A172 (cell line): ENCODE measurements around the gene F5. TPM values are rescaled to one million over a fixed set of nuclear protein-coding genes. Genes with fewer than 3 reads are reported as not detected.

Experiments
- DNase-seq: peaks from one replicate; pipeline ENCODE4 v3.0.0-alpha.2; 2015; ENCODE audit warnings: low spot score
- total RNA-seq: library from RNA; depleted of rRNA; stranded (reverse); fragments of >200 nt; shearing (Covaris generic); gene quantifications from 2 replicates; pipeline ENCODE4 v1.2.3, GENCODE V29; 2014

Gene F5
- total RNA-seq, 1 experiment from 2014 or later = not detected

DNA sequence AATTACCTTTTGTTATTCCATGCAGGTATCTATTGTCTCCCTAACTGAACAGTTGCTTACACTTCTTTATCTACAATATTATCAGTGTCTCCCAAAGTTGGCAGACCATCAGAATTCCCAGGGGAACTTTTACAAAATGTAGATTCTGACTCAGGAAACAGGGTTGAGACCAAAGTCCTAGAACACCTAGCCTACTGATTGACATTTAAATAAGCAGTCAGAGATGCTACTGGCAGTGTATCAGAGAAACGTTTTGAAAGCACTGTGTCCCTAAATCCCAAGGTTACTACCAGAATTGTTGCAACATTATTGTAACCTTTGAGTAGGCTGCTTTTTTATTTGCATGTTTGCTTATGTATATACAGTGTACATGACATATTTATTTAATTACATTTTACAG, 1.8 kb upstream of the F5 start:
- DNase-seq = no peak

DNA sequence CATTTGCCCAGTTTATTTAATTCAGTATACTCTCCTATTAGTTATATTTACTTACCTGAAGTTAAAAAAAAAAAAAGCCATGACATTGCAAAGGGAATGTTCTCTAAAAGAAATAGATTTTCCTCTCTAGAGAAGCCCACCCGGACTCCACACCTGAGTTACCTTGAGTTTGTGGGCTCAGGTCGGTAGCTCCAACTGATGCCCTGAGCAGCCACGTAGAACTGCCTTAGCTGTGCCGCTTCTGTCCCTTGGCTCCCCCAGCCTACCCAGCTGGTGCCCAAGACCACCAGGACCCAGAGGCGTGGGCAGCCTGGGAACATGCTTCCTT, 250 bp downstream of the F5 start:
- DNase-seq = no peak

DNA sequence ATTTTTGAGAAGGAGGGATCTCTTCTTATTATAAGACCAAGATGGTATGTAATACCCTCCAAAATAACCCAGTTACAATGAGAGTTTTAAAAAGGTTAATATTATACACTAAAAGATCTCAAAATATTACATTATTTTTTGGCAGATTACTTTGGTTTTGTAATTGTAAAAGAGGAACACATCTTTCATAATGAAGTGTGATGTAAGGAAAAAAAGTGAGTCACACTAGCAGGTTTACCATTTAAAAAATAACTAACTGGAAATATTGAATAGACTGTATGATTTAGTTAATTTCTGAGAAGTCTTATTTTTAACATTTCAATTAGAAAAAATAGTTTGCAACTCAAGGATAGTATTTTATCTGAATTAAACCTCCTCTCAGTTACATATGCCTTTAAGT, 1.1 kb downstream of the F5 start:
- DNase-seq = no peak

DNA sequence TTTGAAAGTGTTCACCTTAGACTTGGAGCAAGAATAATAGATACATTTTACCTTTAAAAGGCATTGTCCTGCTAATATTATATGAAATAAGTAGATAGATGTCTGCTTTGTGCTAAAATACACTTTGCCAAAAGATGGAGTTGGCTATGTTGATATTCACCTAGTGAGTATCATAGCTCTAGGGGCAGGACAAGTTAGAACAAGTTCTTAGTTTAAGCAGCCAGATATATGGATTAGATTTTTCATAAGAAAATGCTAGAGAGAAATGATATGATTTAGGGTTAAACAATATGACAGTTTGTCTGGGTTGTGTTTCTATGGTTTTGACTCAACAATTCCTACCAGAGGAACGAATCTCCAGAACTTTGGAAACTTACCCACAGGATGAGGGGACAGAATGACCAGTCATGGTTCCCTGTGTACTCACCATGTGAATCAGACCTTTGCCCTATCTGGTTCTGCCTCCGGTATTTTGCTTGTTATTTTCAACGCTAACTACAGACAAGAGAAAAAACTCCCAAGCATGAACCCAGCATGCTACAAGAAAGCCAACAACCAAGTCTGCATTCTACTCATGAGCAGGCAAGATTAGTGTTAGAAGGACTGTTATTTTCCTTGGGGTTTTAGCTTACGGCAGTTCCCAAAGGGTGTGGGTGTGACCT, 1.7 kb downstream of the F5 start:
- no peak for DNase-seq

DNA sequence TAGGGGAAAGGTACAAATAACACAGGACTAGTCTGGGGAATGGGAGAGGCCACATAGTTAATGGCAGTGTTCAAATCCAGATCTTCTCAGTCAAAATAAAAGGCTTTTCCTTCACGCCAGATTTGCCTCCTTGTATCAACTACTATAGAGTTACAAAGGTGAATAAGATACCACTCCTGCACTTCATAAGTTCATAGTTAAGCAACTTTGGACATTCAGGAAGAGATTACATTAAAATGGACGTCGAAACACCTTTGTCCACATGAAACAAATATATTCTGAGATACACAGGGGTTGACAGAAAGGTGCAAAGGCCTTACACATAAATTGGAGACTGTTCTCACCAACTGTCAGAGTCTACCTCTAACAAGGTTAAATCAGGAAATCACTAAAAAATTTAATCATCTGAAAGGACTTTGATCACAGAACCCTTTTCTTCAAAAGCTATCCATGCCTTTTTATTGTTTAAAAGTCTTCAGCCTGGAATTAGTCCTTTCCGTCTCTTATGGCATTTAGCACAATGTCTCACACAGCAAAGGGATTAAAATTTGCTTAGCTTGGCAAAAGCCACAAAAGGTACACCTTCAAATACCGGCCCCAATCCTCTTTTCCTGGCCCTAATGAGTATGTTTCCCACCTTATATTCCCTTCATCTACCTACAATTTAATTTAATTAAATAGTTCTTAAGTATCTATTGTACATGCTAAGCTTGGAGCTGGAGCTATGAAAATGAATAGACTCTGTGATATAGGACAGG, 8.1 kb downstream of the F5 start:
- DNase-seq = no peak

DNA sequence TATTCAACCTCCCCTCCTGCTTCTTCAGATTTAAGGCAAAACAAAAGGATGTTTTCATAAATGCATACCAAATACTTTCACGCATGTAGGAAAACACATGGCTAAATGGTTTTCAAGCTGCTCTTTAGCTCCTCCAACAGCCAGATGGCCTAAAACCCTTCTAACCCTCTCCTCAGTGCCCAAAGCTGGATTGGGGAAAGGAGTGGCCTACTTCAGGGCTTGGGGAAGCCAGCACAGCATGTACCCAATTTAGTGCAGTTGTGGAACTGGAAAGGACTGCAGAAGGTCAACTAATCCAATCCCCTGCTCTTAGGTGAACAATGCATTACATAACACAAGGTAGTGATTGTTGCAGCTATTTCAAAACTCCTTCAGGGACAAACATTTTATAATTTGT, 9.3 kb downstream of the F5 start:
- no peak for DNase-seq

DNA sequence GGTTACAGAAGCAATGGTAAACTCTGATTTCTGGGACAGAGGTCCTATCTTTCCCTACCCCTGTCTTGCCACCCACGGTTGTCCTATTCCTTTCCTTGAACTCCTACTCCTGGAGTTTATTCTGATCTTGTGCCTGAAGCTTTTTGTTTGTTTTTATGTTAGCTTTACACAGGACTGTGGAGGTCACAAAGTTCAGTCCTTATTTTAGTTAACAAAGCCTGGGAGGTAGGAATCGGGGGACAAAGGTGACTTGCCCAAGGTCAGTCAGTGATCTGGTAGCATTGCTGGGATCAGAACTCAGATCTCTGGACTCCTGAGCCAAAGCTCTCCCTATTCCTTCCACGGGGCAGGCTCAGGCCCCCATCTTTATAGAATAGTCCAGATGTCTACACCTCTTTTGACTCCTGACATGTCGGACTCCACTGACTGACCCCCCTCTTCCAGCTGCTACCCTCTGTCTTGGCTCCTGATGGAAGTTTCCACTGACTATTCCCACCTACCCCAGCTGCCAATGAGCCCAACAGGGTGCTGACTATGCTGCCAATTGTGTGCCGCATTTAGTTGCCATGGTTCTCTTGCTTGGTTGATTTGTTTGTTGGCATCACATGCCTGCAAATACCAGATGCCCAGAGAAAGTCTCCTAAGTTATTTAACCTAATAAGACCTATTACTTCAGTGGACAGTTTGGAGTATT, 9.9 kb downstream of the F5 start:
- DNase-seq = no peak

DNA sequence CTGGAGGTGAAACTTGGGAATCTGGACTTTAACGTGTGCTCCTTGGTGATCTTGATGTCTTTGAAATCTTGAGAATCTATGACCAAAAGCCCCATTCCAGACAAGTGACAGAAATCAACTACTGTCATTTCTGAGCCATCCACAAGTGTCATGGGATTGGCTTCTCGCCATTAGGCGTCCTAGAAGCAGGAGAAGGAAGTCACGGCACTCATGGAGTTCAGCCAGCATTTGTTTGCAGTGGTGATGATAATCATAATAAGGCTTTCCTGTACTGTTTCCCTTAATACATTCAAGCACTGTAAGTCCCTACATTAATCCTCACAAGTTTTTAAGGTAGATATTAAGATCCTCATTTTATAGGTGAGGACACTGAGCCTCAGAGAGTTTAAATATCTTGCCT, 11.9 kb downstream of the F5 start:
- no peak for DNase-seq

DNA sequence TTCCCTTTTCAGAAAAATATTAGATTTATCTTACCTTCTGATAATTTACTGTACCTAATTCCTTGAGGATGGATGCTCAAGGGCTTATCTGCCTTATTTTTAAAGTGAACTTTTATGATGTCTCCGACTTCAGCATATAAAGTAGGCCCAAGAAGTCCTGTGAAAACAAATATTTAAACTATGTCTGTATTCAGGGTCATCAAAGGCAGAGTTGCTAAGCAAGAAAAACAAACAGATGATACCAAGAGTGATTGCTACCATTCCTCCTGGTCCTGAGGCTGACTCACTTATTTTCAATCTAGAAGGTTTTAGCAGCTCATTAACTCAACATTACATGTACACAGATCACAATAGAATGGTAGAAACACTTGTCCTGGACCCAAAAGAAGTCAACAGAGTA, 14.1 kb downstream of the F5 start:
- no peak for DNase-seq

DNA sequence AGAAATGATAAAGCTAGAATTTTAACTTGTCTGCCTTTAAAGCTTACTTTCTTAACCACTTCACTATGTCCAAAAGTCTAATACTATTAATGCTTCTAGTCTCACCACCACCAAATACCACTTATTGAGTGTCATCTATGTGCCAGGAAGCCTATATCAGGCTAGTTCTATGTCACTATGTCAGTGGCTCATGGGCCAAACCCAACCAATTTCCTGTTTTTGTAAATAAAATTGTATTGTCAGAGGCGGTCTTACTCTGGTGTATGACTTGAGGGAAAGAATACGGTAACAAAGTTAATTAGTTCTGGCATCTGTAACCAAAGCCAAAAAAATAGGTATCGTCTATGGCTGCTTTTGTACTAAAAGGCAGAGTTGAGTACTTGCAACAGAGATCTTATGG, 14.8 kb downstream of the F5 start:
- no peak for DNase-seq

DNA sequence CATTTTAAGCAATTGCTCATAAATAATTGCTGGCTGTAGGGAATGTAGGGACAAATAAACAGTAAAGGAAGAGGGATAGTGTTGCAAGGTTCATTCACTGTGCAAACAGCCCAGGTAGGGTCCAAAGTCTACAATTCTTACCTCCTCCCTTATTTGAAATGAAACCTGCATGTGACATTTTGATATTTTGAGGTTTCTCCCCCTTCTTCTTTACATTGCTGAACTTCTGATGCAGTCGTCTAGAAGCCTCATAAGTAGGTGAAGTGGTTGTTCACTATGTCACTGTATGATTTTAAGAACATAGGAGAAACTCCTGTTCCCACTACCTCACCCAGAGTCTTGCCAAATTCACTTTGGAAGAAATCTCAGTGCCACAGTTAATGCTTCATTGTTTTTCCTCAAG, 16.1 kb downstream of the F5 start:
- no peak for DNase-seq

DNA sequence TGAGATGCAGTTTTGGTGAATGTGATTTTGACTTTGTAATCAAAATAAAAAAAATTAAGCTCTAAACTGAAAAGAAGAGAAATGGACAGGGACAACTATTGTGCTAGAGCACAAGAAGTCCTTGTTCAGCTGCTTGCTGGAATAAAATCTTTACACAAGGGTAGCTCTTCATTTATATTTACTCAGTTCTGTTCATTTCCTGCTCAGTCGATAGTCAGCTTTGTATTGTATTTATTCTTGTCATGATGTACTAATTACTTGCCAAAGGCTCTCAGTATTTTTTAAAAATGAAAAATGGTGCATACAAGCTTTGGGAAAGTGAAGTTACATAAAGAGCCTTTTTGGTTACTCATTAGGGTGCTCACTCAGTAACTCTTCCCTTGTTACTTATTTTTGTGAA, 17.8 kb downstream of the F5 start:
- DNase-seq = no peak

DNA sequence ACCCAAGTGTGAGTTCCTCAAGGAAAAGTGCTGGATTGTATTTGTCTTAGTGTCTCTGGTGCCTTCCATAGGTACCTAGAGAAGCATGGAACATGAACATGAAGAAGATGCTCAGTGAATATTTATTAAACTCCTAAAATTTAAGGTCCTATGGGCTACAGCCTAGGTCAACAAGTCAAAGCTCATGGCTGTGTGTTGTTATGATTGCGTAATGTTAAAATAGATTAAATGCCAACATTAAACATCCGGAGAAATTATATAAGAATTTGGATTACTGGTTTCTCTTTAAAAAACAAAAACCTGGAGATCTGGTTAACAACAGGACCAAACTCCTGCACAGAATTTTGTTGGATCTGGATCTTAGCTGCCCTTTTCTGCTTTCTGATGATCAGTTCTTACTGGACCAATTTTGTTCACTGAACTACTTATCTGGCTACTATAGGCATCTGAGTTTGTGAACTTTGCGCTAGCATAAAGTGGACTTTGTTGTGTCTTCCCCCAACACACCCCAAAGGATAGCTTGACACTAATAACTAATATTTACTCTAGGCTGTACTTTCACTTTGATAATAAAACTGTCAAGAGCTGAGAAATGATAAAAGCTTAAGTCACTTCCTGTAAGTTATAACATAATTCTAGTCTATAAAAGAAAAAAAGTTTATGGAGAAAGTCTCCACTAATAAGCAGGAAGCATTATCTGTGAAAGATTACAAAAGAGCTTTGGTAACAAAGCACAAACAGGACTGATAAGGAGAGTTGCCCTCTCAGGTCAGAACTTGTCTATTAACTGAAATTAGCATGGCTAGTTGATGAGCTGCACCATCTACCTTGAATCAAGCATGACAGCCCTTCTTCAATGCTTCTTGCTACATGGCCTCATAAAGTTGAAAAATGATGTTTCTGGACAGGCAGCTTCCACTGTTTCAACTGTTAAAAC, 20.7 kb downstream of the F5 start:
- DNase-seq = peak; percentile 15

DNA sequence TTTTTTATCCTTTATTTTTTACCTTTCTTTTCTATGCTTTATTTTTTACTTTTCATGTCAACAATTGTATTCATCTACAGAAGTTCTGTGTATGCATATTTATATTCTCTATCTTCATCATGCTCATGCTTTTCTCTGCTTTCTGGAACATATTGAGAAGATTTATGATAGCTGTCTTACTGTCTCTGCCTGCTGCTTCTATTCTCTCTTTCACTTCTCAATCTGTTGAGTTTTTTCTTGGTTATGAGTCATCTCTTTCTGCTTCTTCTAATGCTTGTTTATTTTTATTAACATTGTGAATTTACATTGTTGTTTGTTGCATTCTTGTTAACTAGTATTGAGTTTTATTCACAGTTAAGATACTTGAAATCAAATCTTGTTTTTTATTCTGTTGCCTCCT, 22.6 kb downstream of the F5 start:
- DNase-seq = no peak

DNA sequence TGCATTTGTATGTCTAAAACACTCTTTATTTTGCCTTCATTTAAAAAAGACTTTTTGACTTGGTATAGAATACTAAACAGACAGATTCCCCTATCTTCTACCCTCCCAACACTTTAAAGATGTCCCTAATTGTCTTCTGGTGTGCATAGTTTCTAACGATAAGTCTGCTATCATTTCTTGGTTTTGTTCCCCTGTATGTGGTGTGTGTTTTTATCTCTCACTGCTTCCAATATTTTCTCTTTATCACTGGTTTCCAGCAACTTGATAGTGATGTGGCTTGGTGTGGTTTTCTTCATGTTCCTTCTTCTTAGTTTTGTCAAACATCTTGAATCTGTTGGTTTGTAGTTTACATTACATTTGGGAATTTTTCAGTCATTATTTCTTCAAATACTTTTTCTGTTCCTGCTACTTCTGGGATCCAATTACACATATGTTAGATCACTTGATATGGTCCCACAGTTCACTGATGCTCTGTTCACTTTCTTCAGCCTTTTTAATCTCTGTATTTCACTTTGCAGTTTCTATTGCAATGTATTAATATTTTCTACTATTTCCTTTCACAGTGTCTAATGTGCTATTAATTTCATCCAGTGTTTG, 23.2 kb downstream of the F5 start:
- DNase-seq = no peak

DNA sequence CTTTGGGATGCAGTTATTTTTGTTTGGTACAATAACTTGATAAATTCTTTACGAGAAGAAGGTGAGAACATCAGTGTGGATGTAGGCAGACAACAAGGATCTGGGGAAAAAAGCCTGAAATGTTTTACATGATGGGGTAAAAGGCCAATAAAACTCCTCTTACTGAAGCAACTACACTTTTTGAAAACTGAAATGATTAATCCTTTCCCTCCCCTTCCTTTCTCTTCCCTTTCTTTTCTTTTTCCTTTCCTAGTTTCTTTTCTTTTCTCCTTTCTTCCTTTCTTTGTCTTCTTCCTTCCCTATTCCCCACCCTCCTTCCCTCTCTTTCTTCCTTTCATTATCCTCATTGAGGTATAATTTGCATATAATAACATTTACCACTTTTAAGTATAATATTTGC, 24.6 kb downstream of the F5 start:
- no peak for DNase-seq

DNA sequence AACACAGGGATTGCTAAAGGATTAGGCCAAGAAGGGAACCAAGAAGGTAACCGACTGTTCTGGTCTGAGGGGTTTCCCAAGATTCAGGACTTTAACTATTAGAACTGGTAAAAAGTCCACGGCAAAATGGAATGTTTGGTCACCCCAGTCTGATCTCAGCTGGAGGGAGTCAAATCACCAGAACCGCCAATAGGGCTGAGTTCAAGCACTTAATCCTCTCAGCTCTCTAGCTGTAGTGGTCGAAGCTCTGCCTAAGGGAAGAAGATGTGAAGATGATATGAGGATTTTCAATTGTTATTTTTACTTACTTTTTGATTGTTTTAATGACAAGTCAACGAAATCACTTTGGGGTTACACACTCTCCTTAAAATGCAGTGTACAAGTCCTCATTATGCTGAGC, 29.1 kb downstream of the F5 start:
- DNase-seq = no peak

DNA sequence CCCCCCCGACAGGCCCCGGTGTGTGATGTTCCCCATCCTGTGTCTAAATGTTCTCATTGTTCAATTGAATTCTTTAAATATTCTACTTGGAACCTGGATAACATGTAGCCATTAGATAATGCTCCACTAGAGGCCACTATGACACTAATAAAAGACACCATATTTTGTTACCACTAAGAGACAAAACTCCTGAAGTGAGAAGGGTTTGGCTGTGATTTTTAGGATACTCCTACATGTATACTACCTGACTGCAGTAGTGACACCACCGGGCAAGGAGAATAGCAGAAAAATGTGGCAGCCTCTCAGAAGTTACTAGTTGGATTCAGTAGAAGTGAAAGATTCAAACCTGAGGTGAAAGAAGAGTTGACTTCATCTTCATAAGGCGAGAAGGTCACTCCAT, 36.0 kb downstream of the F5 start:
- DNase-seq = peak; percentile 67

DNA sequence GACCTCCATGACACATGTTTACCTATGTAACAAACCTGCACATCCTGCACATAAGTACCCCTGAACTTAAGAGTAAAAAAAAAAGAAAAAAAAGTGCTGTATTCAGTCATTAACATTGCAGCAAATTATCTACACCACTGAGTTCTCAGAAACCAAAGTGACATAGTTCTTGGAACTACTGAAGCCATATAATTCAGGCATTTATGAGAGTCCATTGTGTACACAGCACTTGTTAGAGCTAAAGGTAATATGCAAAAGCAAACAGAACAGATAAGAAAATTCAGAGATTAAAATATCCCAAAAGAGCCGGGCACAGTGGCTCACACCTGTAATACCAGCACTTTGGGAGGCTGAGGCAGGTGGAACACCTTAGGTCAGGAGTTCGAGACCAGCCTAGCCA, 38.0 kb downstream of the F5 start:
- DNase-seq = no peak

DNA sequence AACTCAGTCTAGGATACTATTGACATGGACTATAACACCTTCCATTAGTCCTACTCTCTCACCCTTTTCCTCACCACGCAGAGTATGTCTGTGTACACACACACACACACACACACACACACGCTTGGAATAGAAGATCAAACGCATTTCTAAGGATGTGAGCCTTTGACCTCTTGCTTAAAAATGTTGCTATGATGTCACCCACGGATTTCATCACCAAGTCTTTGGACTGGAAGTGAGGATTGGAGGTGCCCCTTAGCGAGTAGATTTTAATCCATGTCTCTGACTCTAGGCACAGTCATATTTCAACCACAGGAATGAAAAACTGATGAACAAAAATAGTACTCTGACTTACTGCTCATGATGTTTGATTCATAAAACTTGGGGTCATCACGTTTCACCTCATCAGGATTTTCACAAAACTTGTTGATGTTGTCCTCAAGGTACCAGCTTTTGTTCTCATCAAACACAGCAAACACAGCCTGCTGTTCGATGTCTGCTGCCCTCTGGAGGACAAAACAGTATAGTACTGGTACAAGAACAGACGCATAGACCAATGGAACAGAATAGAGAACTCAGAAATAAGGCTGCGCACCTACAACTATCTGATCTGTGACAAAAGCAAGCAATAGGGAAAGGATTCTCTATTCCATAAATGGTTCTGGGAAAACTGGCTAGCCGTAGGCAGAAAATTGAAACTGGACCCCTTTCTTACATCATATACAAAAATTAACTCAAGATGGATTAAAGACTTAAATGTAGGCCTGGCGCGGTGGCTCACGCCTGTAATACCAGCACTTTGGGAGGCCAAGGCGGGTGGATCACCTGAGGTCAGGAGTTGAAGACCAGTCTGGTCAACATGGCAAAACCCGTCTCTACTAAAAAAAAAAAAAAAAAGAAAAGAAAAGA, 39.9 kb downstream of the F5 start:
- DNase-seq = peak; percentile 73

DNA sequence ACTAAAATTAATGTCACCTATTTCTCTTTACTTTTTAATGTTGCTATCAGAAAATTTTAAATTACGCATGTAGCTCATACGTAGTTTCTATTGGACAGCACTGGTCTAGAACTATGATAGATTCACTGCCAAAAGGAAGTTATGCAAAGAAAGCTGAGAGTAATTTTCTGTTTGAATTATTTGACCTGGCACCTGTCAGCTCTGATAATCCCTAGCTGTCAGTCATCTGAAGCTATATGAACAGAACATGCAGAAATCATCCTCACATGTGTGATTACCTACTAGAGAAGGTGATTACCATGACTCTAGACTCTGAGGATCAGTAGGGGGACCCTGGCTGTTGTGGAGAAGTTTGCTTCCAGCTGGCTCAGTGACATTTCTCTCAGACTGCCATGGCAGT, 40.8 kb downstream of the F5 start:
- DNase-seq = no peak
